Right atrium auricular region (tissue), 2 donors: ENCODE results near the gene SDSL. TPM values are rescaled to one million over a fixed set of nuclear protein-coding genes. Genes with fewer than 3 reads are reported as not detected.

ENCODE experiments used
- DNase-seq: peaks from one replicate; pipeline ENCODE4 v3.0.0-alpha.2; 2019; ENCODE audit warnings: low spot score
- H3K27ac ChIP-seq, 2 donors: fragments of 200-600 bp; sonication (generic); 1 replicate in 1 of 2; 2 replicates in 1 of 2; pipeline ENCODE4 v1.5.1; 2016 to 2019
- H3K27me3 ChIP-seq, 2 donors: fragments of 200-600 bp; sonication (generic); one replicate each; pipeline versions ENCODE4 v1.5.1 to v1.6.0; 2017 to 2019
- H3K36me3 ChIP-seq: fragments of 200-600 bp; sonication (generic); one replicate; pipeline ENCODE4 v1.5.1; 2016
- H3K4me1 ChIP-seq, 2 donors: fragments of 200-600 bp; sonication (generic); one replicate each; pipeline versions ENCODE4 v1.5.1 to v1.6.0; 2017 to 2019
- H3K4me3 ChIP-seq, 2 donors: fragments of 200-600 bp; sonication (generic); 1 replicate in 1 of 2; 2 replicates in 1 of 2; pipeline ENCODE4 v1.5.1; 2017 to 2019; ENCODE audit warnings: mild to moderate bottlenecking in 1 of 2, moderate library complexity in 1 of 2
- H3K9me3 ChIP-seq, 2 donors: fragments of 200-600 bp; sonication (generic); one replicate each; pipeline ENCODE4 v1.5.1; 2019
- CTCF ChIP-seq, 2 donors: fragments of 200-600 bp; sonication (generic); IDR thresholded peaks; one replicate each; pipeline ENCODE4 v1.5.1; 2019; ENCODE audit warnings: antibody characterized with exemption in 2 of 2
- total RNA-seq, 2 donors: library from RNA; depleted of rRNA; stranded (reverse); fragments of >200 nt; gene quantifications; one replicate each; pipeline ENCODE4 v1.1.0, GENCODE V29; 2016

Gene SDSL
- total RNA-seq, result 1 to 10 TPM; 2.8 to 5.5 TPM

- peak; percentile 84 for DNase-seq
- Histone ChIP-seq H3K27me3 (no peaks in the 10 kb centered on the region), H3K4me1 (peaks cover 0 to 16% of the 10 kb centered on the region in 2 donors), H3K36me3 (no peaks in the 10 kb centered on the region), H3K27ac (peak within 1 kb of the TSS; percentile 37 to 76), H3K9me3 (no peaks in the 10 kb centered on the region), H3K4me3 (peak within 1 kb of the TSS; percentile 39 to 55)
- no peak for TF ChIP-seq CTCF (IDR thresholded peaks at IDR 0.05)
These were observed at the start of gene SDSL for GRCh38 chr12:113422030-113422885. Gene SDSL (plus strand): TSS chr12:113422380. CDS start chr12:113427983, 5,603 bp downstream.

- Histone ChIP-seq H3K4me1 (no peaks in the 10 kb centered on the region), H3K36me3 (peaks cover 49% of the 10 kb centered on the region), H3K27me3 (no peaks in the 10 kb centered on the region), H3K27ac (no peak overlapping the region), H3K4me3 (no peak overlapping the region), H3K9me3 (no peaks in the 10 kb centered on the region)
- TF ChIP-seq CTCF (IDR thresholded peaks at IDR 0.05), result no peak
- DNase-seq, result no peak
These were observed 48.7 kb upstream of the SDSL start for GRCh38 chr12:113373440-113373839.

GRCh38 chr12:113373969-113374368, 48.2 kb upstream of the SDSL start:
- Histone ChIP-seq H3K4me3 (no peak overlapping the region), H3K9me3 (no peaks in the 10 kb centered on the region), H3K4me1 (no peaks in the 10 kb centered on the region), H3K36me3 (peaks cover 49% of the 10 kb centered on the region), H3K27ac (no peak overlapping the region), H3K27me3 (no peaks in the 10 kb centered on the region)
- DNase-seq, result no peak
- TF ChIP-seq CTCF (IDR thresholded peaks at IDR 0.05), result no peak

- Histone ChIP-seq H3K4me3 (no peak overlapping the region), H3K36me3 (peaks cover 49% of the 10 kb centered on the region), H3K27me3 (no peaks in the 10 kb centered on the region), H3K9me3 (no peaks in the 10 kb centered on the region), H3K27ac (no peak overlapping the region), H3K4me1 (no peaks in the 10 kb centered on the region)
- no peak for DNase-seq
- TF ChIP-seq CTCF (IDR thresholded peaks at IDR 0.05), result no peak
These were observed 47.3 kb upstream of the SDSL start for GRCh38 chr12:113374823-113375428.

GRCh38 chr12:113378291-113378690, 43.9 kb upstream of the SDSL start:
- TF ChIP-seq CTCF (IDR thresholded peaks at IDR 0.05), result no peak
- Histone ChIP-seq H3K9me3 (no peaks in the 10 kb centered on the region), H3K27me3 (no peaks in the 10 kb centered on the region), H3K36me3 (peaks cover 54% of the 10 kb centered on the region), H3K27ac (no peak overlapping the region), H3K4me1 (no peaks in the 10 kb centered on the region), H3K4me3 (no peak overlapping the region)
- no peak for DNase-seq
